Fibroblast of the conjunctiva (primary cell): ENCODE data around the gene ERICH4.
"Not testable (repeated sequence)": the region's sequence is repeated elsewhere in the genome, so short reads cannot be mapped to it uniquely, and the experiment has no call there.

Experiments used
- DNase-seq: peaks from one replicate; pipeline ENCODE4 v3.0.0-alpha.2; 2010; ENCODE audit warnings: low read depth

ERICH4 gene

GRCh38 chr19:41478875-41479756 is 36.2 kb downstream of the ERICH4 start:
- DNase-seq, result no peak

- no peak for DNase-seq
Observed at GRCh38 chr19:41479757-41480191, 36.8 kb downstream of the ERICH4 start.

- no peak for DNase-seq
Observed at GRCh38 chr19:41480336-41480735, 37.4 kb downstream of the ERICH4 start.

GRCh38 chr19:41484822-41485221 is 41.9 kb downstream of the ERICH4 start:
- no peak for DNase-seq

- DNase-seq, result not testable (repeated sequence)
Observed at GRCh38 chr19:41486953-41487352, 44.0 kb downstream of the ERICH4 start.

GRCh38 chr19:41492843-41493242 is 49.9 kb downstream of the ERICH4 start:
- no peak for DNase-seq
